Loucy (cell line): ENCODE data around the gene HS3ST2.
A peak's percentile ranks its signal among the peaks of the same experiment; 100 is the strongest.
"Not testable (repeated sequence)": the region's sequence is repeated elsewhere in the genome, so short reads cannot be mapped to it uniquely, and the experiment has no call there.

Experiments used
- H2AFZ ChIP-seq: fragments of 200-600 bp; sonication (generic); 2 replicates; pipeline ENCODE4 v1.6.0; 2016; ENCODE audit warnings: antibody characterized with exemption, mild to moderate bottlenecking, low read length, moderate library complexity
- H3F3A ChIP-seq: fragments of 200-600 bp; 2 replicates; pipeline ENCODE4 v1.6.0; 2016; ENCODE audit warnings: antibody characterized with exemption, low read depth, mild to moderate bottlenecking
- H3K27me3 ChIP-seq: fragments of 200-600 bp; sonication (generic); 2 replicates; pipeline ENCODE4 v1.6.1; 2014; ENCODE audit warnings: low read length, mild to moderate bottlenecking; ENCODE audit not compliant: insufficient read depth, poor library complexity, severe bottlenecking
- H3K36me3 ChIP-seq: fragments of 200-600 bp; sonication (generic); 2 replicates; pipeline ENCODE4 v1.6.1; 2016; ENCODE audit warnings: low read length; ENCODE audit not compliant: insufficient read depth
- H3K4me1 ChIP-seq: fragments of 200-600 bp; sonication (generic); 2 replicates; pipeline ENCODE4 v1.5.1; 2014; ENCODE audit warnings: low read length, mild to moderate bottlenecking; ENCODE audit not compliant: insufficient read depth, poor library complexity, severe bottlenecking
- H3K4me2 ChIP-seq: fragments of 200-600 bp; sonication (generic); 2 replicates; pipeline ENCODE4 v1.6.0; 2014; ENCODE audit warnings: antibody characterized with exemption, low read length, low read depth, mild to moderate bottlenecking; ENCODE audit not compliant: poor library complexity, severe bottlenecking
- H3K4me3 ChIP-seq: fragments of 200-600 bp; sonication (generic); 2 replicates; pipeline ENCODE4 v1.5.1; 2014; ENCODE audit warnings: low read length, mild to moderate bottlenecking, mixed read lengths; ENCODE audit not compliant: poor library complexity, severe bottlenecking
- H3K79me2 ChIP-seq: fragments of 200-600 bp; sonication (generic); 2 replicates; pipeline ENCODE4 v1.6.1; 2014; ENCODE audit warnings: low read length; ENCODE audit not compliant: insufficient read depth
- H3K9ac ChIP-seq: fragments of 200-600 bp; sonication (generic); 2 replicates; pipeline ENCODE4 v1.6.0; 2014; ENCODE audit warnings: mild to moderate bottlenecking, low read depth, low read length, moderate library complexity; ENCODE audit not compliant: poor library complexity, severe bottlenecking
- H3K9me2 ChIP-seq: fragments of 200-600 bp; sonication (generic); replicated peaks from 2 replicates; pipeline ENCODE4 v1.6.1; 2016; ENCODE audit warnings: low read depth, low read length, mixed read lengths
- H3K9me3 ChIP-seq: fragments of 200-600 bp; sonication (generic); 2 replicates; pipeline ENCODE4 v1.6.1; 2014; ENCODE audit warnings: mild to moderate bottlenecking, antibody characterized with exemption, low read length, low read depth; ENCODE audit not compliant: insufficient read depth
- H4K20me1 ChIP-seq: fragments of 200-600 bp; sonication (generic); 2 replicates; pipeline ENCODE4 v1.6.0; 2014; ENCODE audit warnings: antibody characterized with exemption, low read length, mild to moderate bottlenecking; ENCODE audit not compliant: insufficient read depth, poor library complexity, severe bottlenecking
- CTCF ChIP-seq: fragments of 200-600 bp; sonication (generic); conservative IDR thresholded peaks from 2 replicates; pipeline ENCODE4 v1.5.1; 2014; ENCODE audit warnings: mild to moderate bottlenecking, antibody characterized with exemption, low read length
- EZH2phosphoT487 ChIP-seq: fragments of 200-600 bp; IDR thresholded peaks from 2 replicates; pipeline ENCODE4 v1.6.1; 2018; ENCODE audit warnings: antibody characterized with exemption, mild to moderate bottlenecking, moderate library complexity, borderline replicate concordance

The HS3ST2 gene

DNA sequence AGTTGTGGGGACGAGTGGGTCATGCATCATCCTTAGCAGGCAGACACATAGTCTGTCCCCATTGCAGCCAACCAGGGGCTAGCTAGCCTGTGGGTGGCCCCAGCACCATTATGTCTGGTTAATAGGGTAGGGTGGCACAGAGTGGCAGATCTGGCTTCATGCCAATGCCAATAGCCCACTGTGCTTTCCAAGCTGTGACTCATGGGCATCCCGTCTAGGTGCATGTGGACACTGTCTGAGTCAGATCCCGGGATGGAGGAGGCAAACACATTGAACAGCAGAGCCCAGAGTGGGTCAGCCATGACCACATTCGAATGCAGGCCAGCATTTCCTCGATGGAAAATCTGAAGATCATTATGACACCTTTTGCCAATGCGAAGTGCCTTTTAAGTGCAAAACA is 2.5 kb downstream of the HS3ST2 start:
- H3K27me3 ChIP-seq = no peaks in the 10 kb centered on the region
- no peak overlapping the region for H3K9ac ChIP-seq
- H3F3A ChIP-seq = no peaks in the 10 kb centered on the region
- H3K9me3 ChIP-seq = no peaks in the 10 kb centered on the region
- H4K20me1 ChIP-seq = no peaks in the 10 kb centered on the region
- peaks cover 4% of the 10 kb centered on the region for H3K4me1 ChIP-seq
- H3K36me3 ChIP-seq = no peaks in the 10 kb centered on the region
- H2AFZ ChIP-seq = no peak overlapping the region
- no peak overlapping the region for H3K4me2 ChIP-seq
- no peaks in the 10 kb centered on the region for H3K79me2 ChIP-seq
- no peaks in the 10 kb centered on the region for H3K9me2 ChIP-seq
- no peak overlapping the region for H3K4me3 ChIP-seq
- TF ChIP-seq EZH2phosphoT487 = no peak
- no peak for TF ChIP-seq CTCF

DNA sequence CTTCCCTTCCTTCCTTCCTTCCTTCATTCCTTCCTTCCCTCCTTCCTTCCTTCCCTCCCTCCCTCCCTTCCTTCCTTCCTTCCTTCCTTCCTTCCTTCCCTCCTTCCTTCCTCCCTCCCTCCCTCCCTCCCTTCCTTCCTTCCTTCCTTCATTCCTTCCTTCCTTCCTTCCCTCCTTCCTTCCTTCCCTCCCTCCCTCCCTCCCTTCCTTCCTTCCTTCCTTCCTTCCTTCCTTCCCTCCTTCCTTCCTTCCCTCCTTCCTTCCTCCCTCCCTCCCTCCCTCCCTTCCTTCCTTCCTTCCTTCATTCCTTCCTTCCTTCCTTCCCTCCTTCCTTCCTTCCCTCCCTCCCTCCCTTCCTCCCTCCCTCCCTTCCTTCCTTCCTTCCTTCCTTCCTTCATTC is 4.8 kb downstream of the HS3ST2 start:
- H3K9ac ChIP-seq, H3K79me2 ChIP-seq, H3K36me3 ChIP-seq, H2AFZ ChIP-seq, H3K9me2 ChIP-seq, H4K20me1 ChIP-seq, H3F3A ChIP-seq, H3K4me2 ChIP-seq, H3K4me1 ChIP-seq, H3K27me3 ChIP-seq, H3K4me3 ChIP-seq, H3K9me3 ChIP-seq: not testable (repeated sequence)

DNA sequence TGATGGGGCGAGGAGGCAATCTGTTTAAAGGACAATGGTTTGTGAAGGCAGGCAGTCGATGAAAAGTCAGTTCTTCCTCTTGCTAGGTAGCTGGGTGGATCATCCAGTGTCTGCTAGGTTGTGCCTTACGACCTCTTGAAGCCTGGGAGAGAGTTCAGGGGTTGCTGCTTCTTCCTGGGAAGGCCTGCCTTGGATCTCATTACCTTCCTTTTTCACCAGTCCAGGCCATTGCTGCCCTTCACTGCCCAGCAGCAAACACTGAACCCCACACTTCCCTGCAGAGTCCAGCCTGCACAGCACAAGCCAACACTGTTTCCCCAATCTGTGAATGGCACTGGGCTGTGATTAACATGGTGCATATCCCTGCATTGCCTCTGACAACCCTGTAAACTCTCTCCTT is 24.7 kb downstream of the HS3ST2 start:
- Histone ChIP-seq H3K4me1 (peaks cover 30% of the 10 kb centered on the region), H3K4me3 (no peak overlapping the region), H4K20me1 (no peaks in the 10 kb centered on the region), H3F3A (no peaks in the 10 kb centered on the region), H3K36me3 (no peaks in the 10 kb centered on the region), H3K9me2 (no peaks in the 10 kb centered on the region), H3K27me3 (no peaks in the 10 kb centered on the region), H3K79me2 (no peaks in the 10 kb centered on the region), H3K9ac (no peak overlapping the region), H3K4me2 (peak overlapping the region; percentile 41), H3K9me3 (no peaks in the 10 kb centered on the region), H2AFZ (no peak overlapping the region)
- TF ChIP-seq EZH2phosphoT487 (no peak), CTCF (no peak)

DNA sequence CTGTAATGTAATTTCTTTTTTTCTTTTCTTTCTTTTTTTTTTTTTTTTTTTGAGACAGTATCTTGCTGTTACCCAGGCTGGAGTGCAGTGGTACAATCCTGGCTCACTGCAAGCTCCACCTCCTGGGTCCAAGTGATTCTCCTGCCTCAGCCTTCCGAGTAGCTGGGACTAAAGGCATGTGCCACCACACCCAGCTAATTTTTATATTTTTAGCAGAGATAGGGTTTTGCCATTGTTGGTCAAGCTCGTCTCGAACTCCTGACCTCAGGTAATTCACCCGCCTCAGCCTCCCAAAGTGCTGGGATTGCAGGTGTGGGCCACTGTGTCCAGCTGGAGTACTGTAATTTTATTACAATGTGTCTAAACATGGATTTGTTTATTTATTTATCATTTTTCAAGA is 28.1 kb downstream of the HS3ST2 start:
- not testable (repeated sequence) for H3K9me2 ChIP-seq, H3K9me3 ChIP-seq, H3K36me3 ChIP-seq, H3F3A ChIP-seq, H2AFZ ChIP-seq, H3K4me2 ChIP-seq, H3K79me2 ChIP-seq, H4K20me1 ChIP-seq, H3K9ac ChIP-seq, H3K27me3 ChIP-seq, H3K4me3 ChIP-seq
- H3K4me1 ChIP-seq = peaks cover 28% of the 10 kb centered on the region
